SK-N-SH (cell line): ENCODE data around the gene ETS2.
A peak's percentile ranks its signal among the peaks of the same experiment; 100 is the strongest.

Experiments
- CTCF ChIP-seq: fragments of 200-600 bp; sonication (generic); IDR thresholded peaks from 2 replicates; pipeline ENCODE4 v1.6.1; 2017; ENCODE audit warnings: antibody characterized with exemption, mild to moderate bottlenecking, moderate library complexity
- EP300 ChIP-seq, 2 experiments: IDR thresholded peaks; 2 replicates each; pipeline versions ENCODE4 v1.4.0 to v1.6.1; 2012; ENCODE audit warnings: borderline replicate concordance in 1 of 2, low read depth in 1 of 2, low read length in 1 of 2
- POLR2AphosphoS5 ChIP-seq: IDR thresholded peaks from 2 replicates; pipeline ENCODE4 v1.6.1; 2012; ENCODE audit warnings: low read depth, low read length

GRCh38 chr21:38843806-38844503 lies 38.2 kb downstream of the ETS2 start:
- TF ChIP-seq CTCF (no peak), POLR2AphosphoS5 (no peak), EP300 (IDR thresholded peaks at IDR 0.05; ENCODE audit: borderline replicate concordance in 1 of 2, low read depth in 1 of 2, low read length in 1 of 2) (peak in 1 of 2 experiments; percentile 41; a peak in 1 of 4 replicates)
